Measurements from ENCODE around the gene ZCRB1.

Gene ZCRB1

GRCh38 chr12:42325653-42326474, at the start of gene ZCRB1, which contains the start of gene PPHLN1:
ZCRB1 (minus strand) TSS chr12:42326094; CDS start chr12:42324102, 1,992 bp downstream.
PPHLN1 (plus strand) TSS chr12:42326167; CDS start chr12:42335903, 9,736 bp downstream.
- H3K36me3 ChIP-seq (replicated peaks; ENCODE audit: low read depth, low read length), result peaks cover 14% of the 10 kb centered on the region
- H3K9ac ChIP-seq (ENCODE audit: low read length), result peak within 1 kb of the TSS; percentile 97
- peak within 1 kb of the TSS; percentile 97 for H3K4me3 ChIP-seq (ENCODE audit: low read length)
- peak within 1 kb of the TSS; percentile 79 for H3K27ac ChIP-seq (ENCODE audit: low read length)
- H4K20me1 ChIP-seq (ENCODE audit: insufficient read depth, low read length), result peaks cover 30% of the 10 kb centered on the region
- H3K4me2 ChIP-seq (ENCODE audit: low read length), result peak within 1 kb of the TSS; percentile 84
- H3K4me1 ChIP-seq (ENCODE audit: low read length), result peaks cover 20% of the 10 kb centered on the region
- H3K79me2 ChIP-seq (ENCODE audit: low read length), result peaks cover 63% of the 10 kb centered on the region
- TF ChIP-seq EZH2phosphoT487 (IDR thresholded peaks at IDR 0.05; ENCODE audit: low read depth), result no peak
- TF ChIP-seq CTCF (IDR thresholded peaks at IDR 0.05; ENCODE audit: low read depth, low read length), result no peak
- no peaks in the 10 kb centered on the region for H3K27me3 ChIP-seq (ENCODE audit: low read depth, low read length)
- peak within 1 kb of the TSS; percentile 87 for H2AFZ ChIP-seq (ENCODE audit: low read depth, low read length)
- H3K9me3 ChIP-seq (ENCODE audit: insufficient read depth, low read length), result no peaks in the 10 kb centered on the region

- H4K20me1 ChIP-seq (ENCODE audit: insufficient read depth, low read length), result peaks cover 11% of the 10 kb centered on the region
- H3K4me2 ChIP-seq (ENCODE audit: low read length), result peak overlapping the region; percentile 18; the same call in 1 of the 2 replicates
- TF ChIP-seq CTCF (IDR thresholded peaks at IDR 0.05; ENCODE audit: low read depth, low read length), result no peak
- no peak for TF ChIP-seq EZH2phosphoT487 (IDR thresholded peaks at IDR 0.05; ENCODE audit: low read depth)
- no peaks in the 10 kb centered on the region for H3K27me3 ChIP-seq (ENCODE audit: low read depth, low read length)
- H3K4me3 ChIP-seq (ENCODE audit: low read length), result no peak overlapping the region
- H3K36me3 ChIP-seq (replicated peaks; ENCODE audit: low read depth, low read length), result peaks cover 14% of the 10 kb centered on the region
- H3K9me3 ChIP-seq (ENCODE audit: insufficient read depth, low read length), result no peaks in the 10 kb centered on the region
- H3K79me2 ChIP-seq (ENCODE audit: low read length), result peaks cover 12% of the 10 kb centered on the region
- H3K4me1 ChIP-seq (ENCODE audit: low read length), result peaks cover 5% of the 10 kb centered on the region
- no peak overlapping the region for H3K27ac ChIP-seq (ENCODE audit: low read length)
- H3K9ac ChIP-seq (ENCODE audit: low read length), result no peak overlapping the region
- no peak overlapping the region for H2AFZ ChIP-seq (ENCODE audit: low read depth, low read length)
Observed at GRCh38 chr12:42373669-42374068, 47.8 kb upstream of the ZCRB1 start.

DNA sequence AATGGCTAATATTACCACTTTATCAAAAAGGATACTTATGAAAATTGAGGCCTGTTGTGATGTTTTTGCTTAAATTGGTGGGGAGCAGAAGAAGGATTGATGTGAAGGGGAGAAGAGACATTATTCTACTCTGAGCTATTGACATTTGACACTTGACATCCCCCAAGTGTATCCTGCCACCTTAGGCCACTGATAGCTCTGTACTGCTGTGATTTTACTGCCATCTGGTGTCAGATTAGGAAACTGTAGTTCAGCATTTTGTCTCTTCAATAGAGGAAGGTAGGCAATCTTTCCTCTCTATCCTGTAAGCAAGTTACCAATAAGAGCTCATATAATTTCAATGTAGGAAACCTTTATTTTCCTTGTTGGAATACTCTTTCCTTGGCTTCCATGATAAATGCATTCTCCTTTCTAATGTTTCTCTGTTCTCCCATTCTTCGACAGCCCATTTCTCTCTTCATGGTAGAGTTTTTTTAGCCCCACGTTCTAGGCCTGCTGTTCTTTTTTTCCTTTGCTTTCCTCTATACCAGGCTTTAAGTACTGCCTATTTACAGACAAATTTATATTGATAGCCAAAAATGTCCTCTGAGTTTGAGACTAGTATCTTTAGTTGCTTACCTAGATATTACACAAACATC, 46.4 kb upstream of the ZCRB1 start:
- Histone ChIP-seq H3K9ac (ENCODE audit: low read length) (no peak overlapping the region), H3K4me2 (ENCODE audit: low read length) (no peak overlapping the region)
- no peak for TF ChIP-seq EZH2phosphoT487 (IDR thresholded peaks at IDR 0.05; ENCODE audit: low read depth)
- TF ChIP-seq CTCF (IDR thresholded peaks at IDR 0.05; ENCODE audit: low read depth, low read length), result peak; percentile 87

DNA sequence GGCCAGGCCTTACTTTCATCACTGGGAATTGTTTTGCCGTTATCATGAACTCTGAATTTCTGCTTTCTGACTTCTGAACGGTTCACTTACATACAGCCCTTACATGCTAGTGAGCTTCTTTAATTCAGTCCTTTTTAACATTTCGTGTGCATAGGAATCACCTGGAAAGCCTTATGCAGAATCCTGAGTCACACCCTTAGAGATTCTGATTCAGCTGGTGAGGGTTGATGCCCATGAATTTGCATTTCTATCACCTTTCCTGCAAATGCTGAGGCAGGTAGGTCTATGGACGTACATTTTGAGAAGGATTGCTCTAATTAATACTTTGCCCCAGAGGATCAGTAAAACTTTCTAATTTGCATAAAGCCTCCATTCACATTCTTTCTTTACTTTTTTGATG, 44.1 kb upstream of the ZCRB1 start:
- no peaks in the 10 kb centered on the region for H3K9me3 ChIP-seq (ENCODE audit: insufficient read depth, low read length)
- no peak overlapping the region for H3K27ac ChIP-seq (ENCODE audit: low read length)
- no peak overlapping the region for H3K9ac ChIP-seq (ENCODE audit: low read length)
- peaks cover 11% of the 10 kb centered on the region for H4K20me1 ChIP-seq (ENCODE audit: insufficient read depth, low read length)
- no peak overlapping the region for H3K4me2 ChIP-seq (ENCODE audit: low read length)
- H3K4me3 ChIP-seq (ENCODE audit: low read length), result no peak overlapping the region
- TF ChIP-seq CTCF (IDR thresholded peaks at IDR 0.05; ENCODE audit: low read depth, low read length) (no peak), EZH2phosphoT487 (IDR thresholded peaks at IDR 0.05; ENCODE audit: low read depth) (no peak)
- no peak overlapping the region for H2AFZ ChIP-seq (ENCODE audit: low read depth, low read length)
- no peaks in the 10 kb centered on the region for H3K36me3 ChIP-seq (replicated peaks; ENCODE audit: low read depth, low read length)
- peaks cover 12% of the 10 kb centered on the region for H3K79me2 ChIP-seq (ENCODE audit: low read length)
- H3K4me1 ChIP-seq (ENCODE audit: low read length), result peaks cover 5% of the 10 kb centered on the region
- no peaks in the 10 kb centered on the region for H3K27me3 ChIP-seq (ENCODE audit: low read depth, low read length)

More for the DNA sequence above, 46.4 kb upstream of the ZCRB1 start:
- Histone ChIP-seq H3K9me3 (ENCODE audit: insufficient read depth, low read length) (no peaks in the 10 kb centered on the region), H3K27me3 (ENCODE audit: low read depth, low read length) (no peaks in the 10 kb centered on the region), H3K27ac (ENCODE audit: low read length) (no peak overlapping the region), H2AFZ (ENCODE audit: low read depth, low read length) (no peak overlapping the region), H3K36me3 (replicated peaks; ENCODE audit: low read depth, low read length) (peaks cover 11% of the 10 kb centered on the region), H3K4me1 (ENCODE audit: low read length) (peaks cover 5% of the 10 kb centered on the region), H4K20me1 (ENCODE audit: insufficient read depth, low read length) (peaks cover 11% of the 10 kb centered on the region), H3K4me3 (ENCODE audit: low read length) (no peak overlapping the region), H3K79me2 (ENCODE audit: low read length) (peaks cover 12% of the 10 kb centered on the region)

Measured in OCI-LY3 (cell line).